8988T (cell line): Measurements from ENCODE around the gene MYL9.
"Not testable (repeated sequence)": the region's sequence is repeated elsewhere in the genome, so short reads cannot be mapped to it uniquely, and the experiment has no call there.

ENCODE experiments used
- DNase-seq: peaks from one replicate; pipeline ENCODE4 v3.0.0; 2011

Gene MYL9

GRCh38 chr20:36541227-36541767, at the start of gene MYL9:
MYL9 (plus strand) TSS chr20:36541519; CDS start chr20:36544885, 3,366 bp downstream.
- peak; percentile 51 for DNase-seq

GRCh38 chr20:36491901-36492617, 49.3 kb upstream of the MYL9 start:
- DNase-seq: no peak

GRCh38 chr20:36493051-36493800, 48.1 kb upstream of the MYL9 start:
- no peak for DNase-seq

- DNase-seq: no peak
These were observed 47.6 kb upstream of the MYL9 start for GRCh38 chr20:36493801-36494114.

GRCh38 chr20:36496707-36497669, 44.3 kb upstream of the MYL9 start:
- no peak for DNase-seq

- DNase-seq: no peak
These were observed 43.5 kb upstream of the MYL9 start for GRCh38 chr20:36497856-36498255.

- DNase-seq: no peak
These were observed 42.7 kb upstream of the MYL9 start for GRCh38 chr20:36498386-36499179.

- DNase-seq: no peak
These were observed 42.1 kb upstream of the MYL9 start for GRCh38 chr20:36499211-36499610.

- no peak for DNase-seq
These were observed 41.4 kb upstream of the MYL9 start for GRCh38 chr20:36499723-36500501.

- no peak for DNase-seq
These were observed 39.8 kb upstream of the MYL9 start for GRCh38 chr20:36501367-36502006.

GRCh38 chr20:36504295-36504694, 37.0 kb upstream of the MYL9 start:
- DNase-seq: no peak

- DNase-seq: peak; percentile 54
These were observed 35.1 kb upstream of the MYL9 start for GRCh38 chr20:36506253-36506652.

GRCh38 chr20:36507746-36508145, 33.6 kb upstream of the MYL9 start:
- no peak for DNase-seq

- no peak for DNase-seq
These were observed 22.2 kb upstream of the MYL9 start for GRCh38 chr20:36519012-36519719.

- DNase-seq: no peak
These were observed 21.4 kb upstream of the MYL9 start for GRCh38 chr20:36519944-36520343.

- no peak for DNase-seq
These were observed 19.8 kb upstream of the MYL9 start for GRCh38 chr20:36521526-36521925.

GRCh38 chr20:36522412-36522811, 18.9 kb upstream of the MYL9 start:
- DNase-seq: not testable (repeated sequence)

GRCh38 chr20:36523341-36523740, 18.0 kb upstream of the MYL9 start:
- DNase-seq: no peak

- no peak for DNase-seq
These were observed 15.5 kb upstream of the MYL9 start for GRCh38 chr20:36525620-36526365.
